ENCODE data around the gene KIAA1958. TPM values are rescaled to one million over a fixed set of nuclear protein-coding genes. Genes with fewer than 3 reads are reported as not detected.
A peak's percentile ranks its signal among the peaks of the same experiment; 100 is the strongest.

Gene KIAA1958
- total RNA-seq, 1 experiment from 2014 or later, result 14.2 TPM

DNA sequence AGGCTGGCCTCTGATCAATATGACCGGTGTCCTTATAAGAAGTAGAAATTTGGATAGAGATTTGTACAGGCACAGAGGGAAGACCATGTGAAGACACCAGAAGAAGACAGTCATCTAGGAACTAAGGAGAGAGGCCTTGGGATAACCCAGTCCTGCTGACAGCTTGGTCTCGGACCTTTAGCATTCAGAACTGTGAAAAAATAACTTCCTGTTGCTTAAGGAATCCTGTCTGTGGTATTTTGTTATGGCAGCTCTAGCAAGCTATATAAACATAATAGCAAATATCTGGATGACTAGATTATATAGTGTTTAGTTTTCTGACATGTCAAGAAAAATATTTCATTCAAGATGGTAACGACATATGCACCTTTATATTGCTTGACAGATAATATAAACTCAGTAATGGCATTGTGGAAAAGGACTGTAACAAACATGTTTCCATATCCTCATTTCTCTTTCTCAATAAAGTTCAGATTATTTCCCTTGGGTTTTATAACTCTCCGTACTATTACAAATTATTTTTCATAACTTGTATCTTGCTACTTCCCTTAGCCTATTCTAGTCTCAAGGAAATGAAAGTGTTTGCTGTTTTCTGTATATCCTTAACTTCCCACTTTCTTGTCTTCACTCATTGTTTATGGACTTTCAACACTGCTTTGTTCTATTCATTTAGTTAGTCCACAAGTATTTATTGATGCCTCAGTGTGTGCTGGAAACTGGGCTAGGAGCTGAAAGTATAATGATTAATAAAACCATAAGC lies 62.4 kb downstream of the KIAA1958 start:
- Histone ChIP-seq H3K4me3 (ENCODE audit: insufficient read depth, low read depth, low read length) (no peak overlapping the region), H3K27me3 (ENCODE audit: control insufficient read depth, insufficient read depth, low read length) (no peaks in the 10 kb centered on the region), H3K36me3 (replicated peaks; ENCODE audit: control insufficient read depth, insufficient read depth, low read length) (no peaks in the 10 kb centered on the region)
- no peak for DNase-seq

DNA sequence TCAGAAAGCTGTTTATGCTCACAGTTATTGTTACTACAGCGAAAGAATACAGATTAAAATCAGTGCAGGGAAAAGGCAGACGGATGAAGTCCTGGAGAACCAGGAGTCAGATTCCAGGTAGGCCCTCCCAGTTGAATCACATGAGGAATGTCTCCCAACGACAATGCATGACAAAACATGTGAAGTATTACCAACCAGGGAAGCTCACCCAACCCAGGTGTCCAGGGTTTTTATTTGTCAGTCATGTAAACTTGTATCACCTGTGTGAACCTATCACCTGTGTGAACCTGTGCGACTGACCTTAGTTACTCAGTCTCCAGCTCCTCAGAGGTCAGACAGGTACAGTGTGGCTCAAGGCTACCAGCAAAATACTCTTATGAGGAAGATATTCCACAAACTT lies 63.9 kb downstream of the KIAA1958 start:
- peak; percentile 21 for DNase-seq
- Histone ChIP-seq H3K4me3 (ENCODE audit: insufficient read depth, low read depth, low read length) (no peak overlapping the region), H3K36me3 (replicated peaks; ENCODE audit: control insufficient read depth, insufficient read depth, low read length) (no peaks in the 10 kb centered on the region), H3K27me3 (ENCODE audit: control insufficient read depth, insufficient read depth, low read length) (no peaks in the 10 kb centered on the region)

GRCh38 chr9:112551641-112552040 lies 65.0 kb downstream of the KIAA1958 start:
- no peaks in the 10 kb centered on the region for H3K36me3 ChIP-seq (replicated peaks; ENCODE audit: control insufficient read depth, insufficient read depth, low read length)
- DNase-seq, result no peak
- H3K27me3 ChIP-seq (ENCODE audit: control insufficient read depth, insufficient read depth, low read length), result no peaks in the 10 kb centered on the region
- H3K4me3 ChIP-seq (ENCODE audit: insufficient read depth, low read depth, low read length), result no peak overlapping the region

DNA sequence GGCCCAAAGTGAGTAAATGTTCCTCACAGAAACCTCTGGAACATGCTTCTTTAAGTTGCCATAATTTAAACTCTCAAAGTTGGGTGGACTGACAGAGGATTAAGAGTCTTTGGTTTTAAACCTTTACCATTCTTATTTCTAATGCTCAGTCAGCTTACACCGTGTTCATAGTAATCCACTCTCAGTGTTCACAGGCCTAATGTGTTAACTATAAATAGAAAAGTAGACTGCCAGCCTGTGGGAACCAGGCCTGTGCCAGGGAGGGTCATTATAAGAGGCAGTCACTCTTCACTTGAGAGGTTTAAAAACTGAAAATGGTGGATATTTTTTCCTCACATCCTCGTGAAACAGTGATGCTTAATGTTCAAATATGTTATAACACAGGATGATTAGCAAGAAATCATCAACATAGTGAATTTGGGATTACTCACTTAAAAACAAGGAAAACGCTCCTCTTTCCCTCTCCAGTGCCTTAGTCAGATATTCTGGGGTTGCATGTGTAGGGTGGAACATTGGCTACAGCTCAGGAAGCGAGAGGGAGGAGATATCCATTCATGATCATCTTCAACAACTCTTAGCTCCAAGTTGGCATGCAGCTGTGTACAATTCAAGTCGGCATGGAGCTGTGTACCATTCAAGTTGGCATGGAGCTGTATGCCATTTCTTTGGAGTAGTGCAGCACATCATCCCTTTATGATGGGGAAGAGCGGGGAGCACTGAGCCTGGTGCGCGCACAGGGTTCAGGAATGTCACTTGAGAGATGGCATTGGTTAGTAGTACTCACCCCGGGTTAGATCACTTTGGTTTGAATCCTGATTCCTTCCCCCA lies 65.8 kb downstream of the KIAA1958 start:
- no peak overlapping the region for H3K4me3 ChIP-seq (ENCODE audit: insufficient read depth, low read depth, low read length)
- H3K27me3 ChIP-seq (ENCODE audit: control insufficient read depth, insufficient read depth, low read length), result no peaks in the 10 kb centered on the region
- no peak for DNase-seq
- no peaks in the 10 kb centered on the region for H3K36me3 ChIP-seq (replicated peaks; ENCODE audit: control insufficient read depth, insufficient read depth, low read length)

GRCh38 chr9:112553256-112553826 lies 66.7 kb downstream of the KIAA1958 start:
- Histone ChIP-seq H3K27me3 (ENCODE audit: control insufficient read depth, insufficient read depth, low read length) (no peaks in the 10 kb centered on the region), H3K4me3 (ENCODE audit: insufficient read depth, low read depth, low read length) (no peak overlapping the region), H3K36me3 (replicated peaks; ENCODE audit: control insufficient read depth, insufficient read depth, low read length) (no peaks in the 10 kb centered on the region)
- no peak for DNase-seq

DNA sequence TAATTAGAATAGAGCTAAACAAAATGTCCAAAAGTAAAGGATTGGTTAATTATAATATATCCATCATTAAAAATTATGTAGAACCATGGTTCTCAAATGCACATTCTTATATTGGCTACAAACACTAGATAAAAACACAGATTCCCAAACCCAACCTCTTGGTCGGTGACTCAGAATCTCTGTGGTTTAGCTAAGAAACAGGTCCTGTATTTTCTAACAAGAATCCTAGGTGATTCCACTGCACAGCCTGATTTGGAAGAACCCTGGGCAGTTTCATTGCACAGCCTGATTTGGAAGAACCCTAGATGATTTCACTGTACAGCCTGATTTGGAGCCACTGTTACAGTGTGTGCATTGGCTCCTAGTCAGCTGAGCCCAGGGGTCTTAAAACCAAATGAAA lies 67.9 kb downstream of the KIAA1958 start:
- Histone ChIP-seq H3K27me3 (ENCODE audit: control insufficient read depth, insufficient read depth, low read length) (no peaks in the 10 kb centered on the region), H3K36me3 (replicated peaks; ENCODE audit: control insufficient read depth, insufficient read depth, low read length) (no peaks in the 10 kb centered on the region)
- no peak for DNase-seq

GRCh38 chr9:112555101-112555643 lies 68.5 kb downstream of the KIAA1958 start:
- DNase-seq, result no peak
- no peaks in the 10 kb centered on the region for H3K36me3 ChIP-seq (replicated peaks; ENCODE audit: control insufficient read depth, insufficient read depth, low read length)
- H3K27me3 ChIP-seq (ENCODE audit: control insufficient read depth, insufficient read depth, low read length), result no peaks in the 10 kb centered on the region
- no peak overlapping the region for H3K4me3 ChIP-seq (ENCODE audit: insufficient read depth, low read depth, low read length)

More for the DNA sequence above, 67.9 kb downstream of the KIAA1958 start:
- H3K4me3 ChIP-seq (ENCODE audit: insufficient read depth, low read depth, low read length), result no peak overlapping the region

GRCh38 chr9:112555844-112556482 lies 69.3 kb downstream of the KIAA1958 start:
- no peak for DNase-seq
- Histone ChIP-seq H3K27me3 (ENCODE audit: control insufficient read depth, insufficient read depth, low read length) (no peaks in the 10 kb centered on the region), H3K36me3 (replicated peaks; ENCODE audit: control insufficient read depth, insufficient read depth, low read length) (no peaks in the 10 kb centered on the region), H3K4me3 (ENCODE audit: insufficient read depth, low read depth, low read length) (no peak overlapping the region)

DNA sequence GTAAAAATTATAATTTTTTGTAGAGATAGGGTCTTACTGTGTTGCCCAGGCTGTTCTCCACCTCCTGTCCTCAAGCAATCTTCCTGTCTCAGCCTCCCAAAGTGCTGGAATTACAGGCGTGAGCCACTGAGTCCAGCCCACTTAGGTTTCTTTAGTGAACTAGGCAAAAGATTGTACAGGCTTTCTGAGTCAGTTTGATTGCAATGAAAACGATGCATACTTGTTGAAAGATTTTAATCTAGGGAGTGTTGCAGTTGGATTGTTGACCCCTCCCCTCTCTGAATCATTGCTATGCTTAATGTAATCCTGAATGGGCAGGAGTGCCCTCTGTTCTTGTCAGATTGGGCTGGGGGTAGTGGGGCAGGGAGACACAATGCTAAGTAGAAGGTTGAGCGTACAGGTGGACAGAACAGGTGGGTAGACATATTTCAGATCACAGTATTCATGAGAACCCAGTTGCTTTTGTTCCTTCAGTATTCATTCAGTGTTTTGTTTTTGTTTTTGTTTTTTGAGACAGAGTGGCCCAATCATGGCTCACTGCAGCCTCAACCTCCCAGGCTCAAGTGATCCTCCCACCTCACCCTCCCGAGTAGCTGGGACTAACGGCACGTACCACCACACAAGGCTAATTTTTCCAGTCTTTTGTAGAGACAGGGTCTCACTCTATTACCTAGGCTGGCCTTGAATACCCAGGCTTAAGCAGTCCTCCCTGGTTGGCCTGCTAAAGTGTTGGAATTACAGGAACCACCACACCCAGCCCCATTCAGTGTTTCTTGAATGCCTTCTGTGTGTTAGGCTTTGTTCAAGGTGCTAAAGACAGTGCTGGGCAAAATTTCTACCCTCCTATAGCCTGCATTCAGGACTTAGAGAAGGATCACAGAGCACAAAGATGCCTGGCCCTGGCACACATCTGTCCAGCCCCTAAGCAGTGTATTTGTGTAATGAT lies 70.1 kb downstream of the KIAA1958 start:
- H3K36me3 ChIP-seq (replicated peaks; ENCODE audit: control insufficient read depth, insufficient read depth, low read length), result no peaks in the 10 kb centered on the region
- H3K27me3 ChIP-seq (ENCODE audit: control insufficient read depth, insufficient read depth, low read length), result no peaks in the 10 kb centered on the region
- H3K4me3 ChIP-seq (ENCODE audit: insufficient read depth, low read depth, low read length), result no peak overlapping the region
- DNase-seq, result no peak

DNA sequence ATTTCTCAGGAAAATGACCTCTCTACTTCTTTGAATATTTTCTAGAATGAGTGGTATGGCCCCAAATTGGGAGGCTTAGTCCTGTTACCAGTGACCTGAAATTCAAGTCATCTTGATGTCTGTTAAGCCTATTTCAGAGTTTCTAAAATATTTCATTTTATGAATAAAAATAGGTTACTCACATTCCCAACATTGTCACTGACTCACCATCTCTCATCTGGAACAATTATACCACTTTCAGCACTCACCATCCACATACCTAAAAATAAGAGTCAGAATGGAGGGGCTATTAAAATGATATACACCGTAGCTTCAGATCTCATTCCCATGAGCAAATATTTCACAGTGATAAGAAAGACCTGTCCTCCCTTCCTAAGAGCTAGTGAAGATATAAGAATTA lies 71.8 kb downstream of the KIAA1958 start:
- Histone ChIP-seq H3K4me3 (ENCODE audit: insufficient read depth, low read depth, low read length) (no peak overlapping the region), H3K27me3 (ENCODE audit: control insufficient read depth, insufficient read depth, low read length) (no peaks in the 10 kb centered on the region), H3K36me3 (replicated peaks; ENCODE audit: control insufficient read depth, insufficient read depth, low read length) (no peaks in the 10 kb centered on the region)
- DNase-seq, result no peak

DNA sequence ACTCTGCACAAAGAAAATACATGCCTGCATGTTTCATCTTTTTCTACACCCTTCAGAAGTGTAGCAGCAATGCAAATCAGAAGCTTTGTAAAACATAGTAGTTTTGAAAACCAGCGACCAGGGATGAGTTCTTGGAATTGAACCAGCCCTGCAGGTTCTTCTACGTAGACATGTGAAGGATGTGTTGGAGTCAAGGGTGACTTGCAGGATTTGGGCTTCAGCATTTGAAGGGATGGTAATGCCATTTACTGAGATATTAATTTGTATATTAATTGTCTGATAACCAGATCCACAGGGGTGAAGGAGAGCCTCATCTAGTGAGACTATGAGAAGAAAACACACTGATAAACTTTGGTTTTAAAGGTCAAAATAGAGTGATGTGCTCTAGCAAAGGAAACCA lies 72.4 kb downstream of the KIAA1958 start:
- no peaks in the 10 kb centered on the region for H3K36me3 ChIP-seq (replicated peaks; ENCODE audit: control insufficient read depth, insufficient read depth, low read length)
- no peaks in the 10 kb centered on the region for H3K27me3 ChIP-seq (ENCODE audit: control insufficient read depth, insufficient read depth, low read length)
- no peak overlapping the region for H3K4me3 ChIP-seq (ENCODE audit: insufficient read depth, low read depth, low read length)
- DNase-seq, result no peak

DNA sequence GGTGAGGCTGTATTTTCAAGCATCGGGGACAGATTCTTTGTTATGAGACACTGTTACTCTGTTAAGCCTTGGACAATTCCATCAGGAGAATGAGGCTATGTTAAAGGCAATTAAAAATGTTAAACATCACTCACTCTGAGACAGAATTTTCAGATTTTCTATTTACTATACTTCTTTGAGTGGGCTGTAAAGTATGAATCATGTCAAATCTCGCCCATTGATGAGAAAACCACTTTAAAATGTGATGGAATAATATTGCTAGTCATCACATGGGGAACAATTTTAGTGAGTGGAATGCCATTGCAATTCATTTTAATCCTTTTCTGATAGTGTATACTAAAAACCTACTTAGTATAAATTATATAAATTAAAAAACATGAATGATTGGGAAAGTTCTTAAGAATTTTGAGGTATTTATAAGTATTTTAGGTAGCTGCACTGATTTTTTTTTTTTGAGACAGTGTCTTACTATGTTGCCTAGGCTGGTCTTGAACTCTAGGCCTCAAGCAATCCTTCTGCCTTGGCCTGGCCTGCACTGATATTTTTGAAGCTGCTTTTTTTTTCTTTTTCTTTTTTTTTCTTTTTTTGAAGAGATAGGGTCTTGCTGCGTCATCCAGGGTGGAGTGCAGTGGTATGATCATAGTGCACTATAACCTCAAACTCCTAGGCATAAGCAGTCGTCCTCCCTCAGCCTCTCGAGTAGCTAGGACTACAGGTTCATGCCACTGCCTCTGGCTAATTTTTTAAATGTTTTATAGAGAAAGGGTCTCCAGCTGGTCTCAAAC lies 73.2 kb downstream of the KIAA1958 start:
- Histone ChIP-seq H3K27me3 (ENCODE audit: control insufficient read depth, insufficient read depth, low read length) (no peaks in the 10 kb centered on the region), H3K36me3 (replicated peaks; ENCODE audit: control insufficient read depth, insufficient read depth, low read length) (no peaks in the 10 kb centered on the region), H3K4me3 (ENCODE audit: insufficient read depth, low read depth, low read length) (no peak overlapping the region)
- DNase-seq, result no peak

All from H7 (cell line).